ENCODE measurements around the gene MTCL1.

MTCL1 gene

GRCh38 chr18:8779251-8779650 lies 73.9 kb downstream of the MTCL1 start:
- H2AFZ ChIP-seq: no peak overlapping the region
- TF ChIP-seq, protein P1, sequence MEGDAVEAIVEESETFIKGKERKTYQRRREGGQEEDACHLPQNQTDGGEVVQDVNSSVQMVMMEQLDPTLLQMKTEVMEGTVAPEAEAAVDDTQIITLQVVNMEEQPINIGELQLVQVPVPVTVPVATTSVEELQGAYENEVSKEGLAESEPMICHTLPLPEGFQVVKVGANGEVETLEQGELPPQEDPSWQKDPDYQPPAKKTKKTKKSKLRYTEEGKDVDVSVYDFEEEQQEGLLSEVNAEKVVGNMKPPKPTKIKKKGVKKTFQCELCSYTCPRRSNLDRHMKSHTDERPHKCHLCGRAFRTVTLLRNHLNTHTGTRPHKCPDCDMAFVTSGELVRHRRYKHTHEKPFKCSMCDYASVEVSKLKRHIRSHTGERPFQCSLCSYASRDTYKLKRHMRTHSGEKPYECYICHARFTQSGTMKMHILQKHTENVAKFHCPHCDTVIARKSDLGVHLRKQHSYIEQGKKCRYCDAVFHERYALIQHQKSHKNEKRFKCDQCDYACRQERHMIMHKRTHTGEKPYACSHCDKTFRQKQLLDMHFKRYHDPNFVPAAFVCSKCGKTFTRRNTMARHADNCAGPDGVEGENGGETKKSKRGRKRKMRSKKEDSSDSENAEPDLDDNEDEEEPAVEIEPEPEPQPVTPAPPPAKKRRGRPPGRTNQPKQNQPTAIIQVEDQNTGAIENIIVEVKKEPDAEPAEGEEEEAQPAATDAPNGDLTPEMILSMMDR (IDR thresholded peaks at IDR 0.05): no peak
- no peaks in the 10 kb centered on the region for H3K36me3 ChIP-seq (ENCODE audit: control insufficient read depth, insufficient read depth, low read length)
- H3K9ac ChIP-seq: no peak overlapping the region
- no peaks in the 10 kb centered on the region for H3K4me1 ChIP-seq
- no peaks in the 10 kb centered on the region for H3K27me3 ChIP-seq (ENCODE audit: control insufficient read depth, insufficient read depth, low read length)
- no peak overlapping the region for H3K4me3 ChIP-seq (ENCODE audit: low read depth, low read length)
- H3K79me2 ChIP-seq: no peaks in the 10 kb centered on the region
- no peaks in the 10 kb centered on the region for H3K9me3 ChIP-seq (ENCODE audit: control insufficient read depth, low read length)
- H3K27ac ChIP-seq: no peak overlapping the region
- no peak overlapping the region for H3K4me2 ChIP-seq (ENCODE audit: low read length)

DNA sequence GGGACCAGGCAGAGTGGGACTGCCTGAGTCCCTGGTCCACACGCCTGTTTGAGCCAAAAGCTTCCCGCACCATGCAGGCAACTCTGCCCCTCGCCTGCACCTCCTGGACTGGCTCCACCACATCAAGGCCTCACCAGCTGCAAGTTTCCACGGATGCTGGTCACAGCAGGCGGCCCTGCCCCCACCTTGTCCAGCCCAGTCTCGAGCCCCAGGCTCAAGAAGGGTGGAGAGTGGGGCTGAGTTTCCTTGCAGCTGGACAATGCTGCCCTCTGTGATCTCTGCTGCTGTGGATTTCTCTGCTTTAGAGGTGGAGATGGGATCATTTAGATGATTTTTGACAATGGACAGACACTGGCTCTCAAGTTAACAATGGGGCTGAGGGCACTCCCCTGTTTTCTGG lies 74.9 kb downstream of the MTCL1 start:
- TF ChIP-seq, protein P1 (IDR thresholded peaks at IDR 0.05): no peak
- no peaks in the 10 kb centered on the region for H3K79me2 ChIP-seq
- H3K4me2 ChIP-seq (ENCODE audit: low read length): no peak overlapping the region

DNA sequence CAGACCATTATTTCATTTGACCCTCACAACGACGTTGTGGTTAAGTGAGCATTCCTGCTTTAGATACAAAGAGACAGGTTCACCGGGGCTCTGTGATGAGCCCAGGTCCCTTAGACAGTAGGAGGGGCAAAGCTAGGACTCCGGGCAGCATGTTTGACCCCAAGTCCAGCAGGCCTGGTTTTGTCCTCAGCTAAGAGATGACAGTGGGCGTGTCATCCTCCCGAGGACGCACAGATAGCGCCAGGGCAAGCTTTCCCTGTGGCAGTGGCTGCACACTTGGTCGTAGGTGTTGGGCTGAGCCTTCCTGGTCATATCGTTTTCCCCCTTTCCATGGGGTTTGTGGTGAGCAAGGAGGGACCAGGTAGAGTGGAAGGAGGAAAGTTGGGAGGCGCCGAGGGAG lies 76.3 kb downstream of the MTCL1 start:
- Histone ChIP-seq H3K79me2 (no peaks in the 10 kb centered on the region), H3K27ac (no peak overlapping the region), H2AFZ (no peak overlapping the region), H3K4me2 (ENCODE audit: low read length) (no peak overlapping the region), H3K9me3 (ENCODE audit: control insufficient read depth, low read length) (no peaks in the 10 kb centered on the region), H3K4me1 (no peaks in the 10 kb centered on the region), H3K4me3 (ENCODE audit: low read depth, low read length) (no peak overlapping the region), H3K36me3 (ENCODE audit: control insufficient read depth, insufficient read depth, low read length) (no peaks in the 10 kb centered on the region), H3K27me3 (ENCODE audit: control insufficient read depth, insufficient read depth, low read length) (no peaks in the 10 kb centered on the region), H3K9ac (no peak overlapping the region)
- TF ChIP-seq, protein P1 (IDR thresholded peaks at IDR 0.05): no peak

More for the DNA sequence above, 74.9 kb downstream of the MTCL1 start:
- no peaks in the 10 kb centered on the region for H3K27me3 ChIP-seq (ENCODE audit: control insufficient read depth, insufficient read depth, low read length)
- no peaks in the 10 kb centered on the region for H3K4me1 ChIP-seq
- no peaks in the 10 kb centered on the region for H3K36me3 ChIP-seq (ENCODE audit: control insufficient read depth, insufficient read depth, low read length)
- no peak overlapping the region for H3K27ac ChIP-seq
- no peaks in the 10 kb centered on the region for H3K9me3 ChIP-seq (ENCODE audit: control insufficient read depth, low read length)
- no peak overlapping the region for H3K4me3 ChIP-seq (ENCODE audit: low read depth, low read length)
- no peak overlapping the region for H2AFZ ChIP-seq
- no peak overlapping the region for H3K9ac ChIP-seq

GRCh38 chr18:8783335-8783993 lies 78.1 kb downstream of the MTCL1 start:
- no peaks in the 10 kb centered on the region for H3K36me3 ChIP-seq (ENCODE audit: control insufficient read depth, insufficient read depth, low read length)
- no peak overlapping the region for H3K4me3 ChIP-seq (ENCODE audit: low read depth, low read length)
- no peak overlapping the region for H3K9ac ChIP-seq
- no peak overlapping the region for H2AFZ ChIP-seq
- H3K4me1 ChIP-seq: no peaks in the 10 kb centered on the region
- TF ChIP-seq, protein P1 (IDR thresholded peaks at IDR 0.05): no peak
- H3K4me2 ChIP-seq (ENCODE audit: low read length): no peak overlapping the region
- H3K27ac ChIP-seq: no peak overlapping the region
- no peaks in the 10 kb centered on the region for H3K9me3 ChIP-seq (ENCODE audit: control insufficient read depth, low read length)
- H3K79me2 ChIP-seq: no peaks in the 10 kb centered on the region
- H3K27me3 ChIP-seq (ENCODE audit: control insufficient read depth, insufficient read depth, low read length): no peaks in the 10 kb centered on the region

DNA sequence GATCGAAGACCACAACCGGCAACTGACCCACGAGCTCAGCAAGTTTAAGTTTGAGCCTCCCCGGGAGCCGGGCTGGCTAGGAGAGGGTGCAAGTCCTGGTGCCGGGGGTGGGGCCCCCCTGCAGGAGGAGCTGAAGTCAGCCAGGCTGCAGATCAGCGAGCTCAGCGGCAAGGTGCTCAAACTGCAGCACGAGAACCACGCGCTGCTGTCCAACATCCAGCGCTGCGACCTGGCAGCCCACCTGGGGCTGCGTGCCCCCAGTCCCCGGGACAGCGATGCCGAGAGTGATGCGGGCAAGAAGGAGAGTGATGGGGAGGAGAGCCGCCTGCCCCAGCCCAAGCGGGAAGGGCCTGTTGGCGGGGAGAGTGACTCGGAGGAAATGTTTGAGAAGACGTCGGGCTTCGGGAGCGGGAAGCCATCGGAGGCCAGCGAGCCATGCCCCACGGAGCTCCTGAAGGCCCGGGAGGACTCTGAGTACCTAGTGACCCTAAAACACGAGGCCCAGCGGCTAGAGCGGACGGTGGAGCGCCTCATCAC lies 78.7 kb downstream of the MTCL1 start:
- H3K4me2 ChIP-seq (ENCODE audit: low read length): no peak overlapping the region
- H2AFZ ChIP-seq: no peak overlapping the region
- H3K27ac ChIP-seq: no peak overlapping the region
- H3K9ac ChIP-seq: no peak overlapping the region
- no peaks in the 10 kb centered on the region for H3K27me3 ChIP-seq (ENCODE audit: control insufficient read depth, insufficient read depth, low read length)
- no peaks in the 10 kb centered on the region for H3K36me3 ChIP-seq (ENCODE audit: control insufficient read depth, insufficient read depth, low read length)
- no peaks in the 10 kb centered on the region for H3K4me1 ChIP-seq
- H3K4me3 ChIP-seq (ENCODE audit: low read depth, low read length): no peak overlapping the region
- TF ChIP-seq, protein P1 (IDR thresholded peaks at IDR 0.05): no peak
- H3K9me3 ChIP-seq (ENCODE audit: control insufficient read depth, low read length): no peaks in the 10 kb centered on the region
- no peaks in the 10 kb centered on the region for H3K79me2 ChIP-seq
